ENCODE results near the gene PSMD13.

DNA sequence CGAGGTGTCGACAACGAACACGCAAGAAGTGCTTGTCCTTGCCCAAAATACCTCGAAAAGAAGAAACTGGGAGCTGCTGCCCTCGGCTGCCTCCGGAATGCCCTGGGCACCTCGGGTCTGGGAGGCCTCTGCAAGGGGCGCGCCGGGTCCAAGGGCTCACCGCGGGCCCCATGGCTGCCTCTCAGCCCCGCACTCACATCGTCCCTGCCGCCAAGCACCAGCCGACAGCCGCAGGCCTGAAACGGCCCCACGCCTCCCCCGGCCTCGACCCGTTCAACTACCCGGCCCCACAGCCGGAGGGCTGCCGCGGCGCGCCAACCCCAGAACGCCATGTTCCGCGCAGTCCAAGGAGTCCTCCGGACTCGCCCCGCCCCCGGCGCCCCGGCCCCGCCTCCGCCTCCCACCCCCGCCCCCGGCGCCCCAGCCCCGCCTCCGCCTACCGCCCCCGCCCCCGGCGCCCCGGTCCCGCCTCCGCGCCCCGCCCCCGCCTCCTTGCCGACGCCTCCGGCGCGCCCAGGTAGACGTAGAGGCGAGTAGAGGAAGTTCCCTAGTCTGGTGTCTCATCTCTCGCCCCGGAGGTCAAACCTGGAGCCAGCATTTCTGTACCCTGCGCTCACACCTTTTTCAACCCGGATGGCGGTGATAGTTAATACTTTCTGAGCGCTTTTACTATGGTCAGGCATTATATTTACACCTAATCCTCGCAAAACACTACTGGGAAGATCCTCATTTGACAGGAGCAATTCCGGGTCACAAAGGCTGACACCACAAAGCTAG lies 591 bp upstream of the PSMD13 start, which contains the start of gene SIRT3:
- TF ChIP-seq POLR2A (IDR thresholded peaks at IDR 0.05) = peak; percentile 54 to 56
- TF ChIP-seq CTCF (IDR thresholded peaks at IDR 0.05) = peak in 2 of 4 experiments; percentile 44 to 47
- TF ChIP-seq EP300 (IDR thresholded peaks at IDR 0.05) = no peak
- peak; percentile 37 for TF ChIP-seq POLR2AphosphoS5 (IDR thresholded peaks at IDR 0.05)
